ENCODE data around the gene GTPBP6.
"Not testable (repeated sequence)": the region's sequence is repeated elsewhere in the genome, so short reads cannot be mapped to it uniquely, and the experiment has no call there.

GTPBP6 gene

GRCh38 chrX:261167-261918, 57.3 kb downstream of the GTPBP6 start:
- DNase-seq = no peak

GRCh38 chrX:259692-260355, 58.8 kb downstream of the GTPBP6 start:
- DNase-seq = no peak

- no peak for DNase-seq
Measured at GRCh38 chrX:258291-259040, 60.1 kb downstream of the GTPBP6 start.

GRCh38 chrX:257681-258289, 60.8 kb downstream of the GTPBP6 start:
- DNase-seq = no peak

GRCh38 chrX:257054-257453, 61.5 kb downstream of the GTPBP6 start:
- DNase-seq = not testable (repeated sequence)

- DNase-seq = no peak
Measured at GRCh38 chrX:255923-256331, 62.7 kb downstream of the GTPBP6 start.

Data from CD4-positive, alpha-beta T cell treated with Interferon gamma for 1 hour (primary cell).